ENCODE measurements around the gene GPR137. TPM values are rescaled to one million over a fixed set of nuclear protein-coding genes. Genes with fewer than 3 reads are reported as not detected.

GPR137 gene
- total and polyA plus RNA-seq, 9 of the 15 experiments (the other 6 are each of a cell fraction or from before 2014, with no cell fraction given): 0.32 to 26.7 (median 10.7) TPM

- TF ChIP-seq ID3 (CRISPR knock-in tag; IDR thresholded peaks at IDR 0.05) (no peak), ID3 (tag; IDR thresholded peaks at IDR 0.05) (peak; percentile 89), HDAC1 (IDR thresholded peaks at IDR 0.05) (peak in 1 of 2 experiments; percentile 54; a peak in 1 of 4 replicates), ZBTB49 (CRISPR knock-in tag; IDR thresholded peaks at IDR 0.05; ENCODE audit: borderline replicate concordance) (no peak), THAP12 (CRISPR knock-in tag; IDR thresholded peaks at IDR 0.05) (no peak), ZNF253 (CRISPR knock-in tag; conservative IDR thresholded peaks at IDR 0.05) (no peak), ZBTB8A (IDR thresholded peaks at IDR 0.05; ENCODE audit: partially characterized antibody) (no peak), ILK (tag; IDR thresholded peaks at IDR 0.05; ENCODE audit: borderline replicate concordance, low read depth) (no peak), HINFP (tag; conservative IDR thresholded peaks at IDR 0.05; ENCODE audit: low read depth) (no peak), SRSF3 (IDR thresholded peaks at IDR 0.05; ENCODE audit: insufficient read depth, low read length) (0 out of 2 replicates have a peak, but pooled peaks have one; percentile 61), MCM7 (IDR thresholded peaks at IDR 0.05) (no peak), SAFB (IDR thresholded peaks at IDR 0.05; ENCODE audit: borderline replicate concordance, low read depth, low read length) (no peak), PRMT5 (CRISPR knock-in tag; IDR thresholded peaks at IDR 0.05) (no peak), ZBTB26 (CRISPR knock-in tag; IDR thresholded peaks at IDR 0.05) (no peak), CHD4 (IDR thresholded peaks at IDR 0.05; ENCODE audit: insufficient read depth, insufficient replicate concordance, low read depth, low read length, poor library complexity, severe bottlenecking) (no peak), HIVEP1 (CRISPR knock-in tag; IDR thresholded peaks at IDR 0.05) (no peak), ZBTB9 (CRISPR knock-in tag; IDR thresholded peaks at IDR 0.05) (peak; percentile 9; the same call in 1 of the 2 replicates)
Measured at GRCh38 chr11:64304316-64305072, 18.8 kb downstream of the GPR137 start (continued).
